Measurements from ENCODE around the gene UBASH3B. TPM values are rescaled to one million over a fixed set of nuclear protein-coding genes. Genes with fewer than 3 reads are reported as not detected.

The UBASH3B gene
- total RNA-seq, 1 experiment from 2014 or later, result 8.0 TPM

GRCh38 chr11:122685041-122685440, 29.5 kb downstream of the UBASH3B start:
- H3K27ac ChIP-seq (ENCODE audit: insufficient read length, low read depth, low read length), result no peak overlapping the region
- no peak overlapping the region for H3K14ac ChIP-seq (ENCODE audit: insufficient read depth, low read length)
- Mint-ChIP-seq H3K27ac (no peak overlapping the region), H3K36me3 (ENCODE audit: insufficient read depth in 1 of 3, low read depth in 3 of 3) (no peaks in the 10 kb centered on the region), H3K4me3 (no peak overlapping the region), H3K27me3 (ENCODE audit: low read depth) (no peaks in the 10 kb centered on the region), H3K4me1 (peaks cover 6% of the 10 kb centered on the region in 2 experiments; a peak in 3 of 4 replicates), H3K9me3 (no peaks in the 10 kb centered on the region; a peak in 1 of 5 replicates)
- DNase-seq, result no peak
- WGBS (ENCODE audit: extremely low coverage, insufficient read length, low lambda C conversion rate), result no CpG with 5 or more reads among the region's 2 CpGs
- H3K4me2 ChIP-seq (ENCODE audit: insufficient read depth, insufficient read length, low read length), result no peak overlapping the region
- H3K4me1 ChIP-seq (ENCODE audit: insufficient read depth, low read length), result no peaks in the 10 kb centered on the region
- no peaks in the 10 kb centered on the region for H4K20me1 ChIP-seq (ENCODE audit: control insufficient read depth, insufficient read depth, insufficient read length)
- H2BK120ac ChIP-seq (ENCODE audit: low read depth, low read length, poor library complexity, severe bottlenecking), result no peak overlapping the region
- no peak overlapping the region for H4K8ac ChIP-seq (replicated peaks; ENCODE audit: insufficient read length, low read depth, low read length)
- H3K4ac ChIP-seq (ENCODE audit: low read depth, low read length), result no peak overlapping the region
- H3K79me2 ChIP-seq (ENCODE audit: insufficient read depth, low read length), result no peaks in the 10 kb centered on the region; the same call in 1 of the 2 replicates
- no peak overlapping the region for H4K91ac ChIP-seq (ENCODE audit: insufficient read length, low read depth, low read length)
- H2BK12ac ChIP-seq (ENCODE audit: insufficient read length, low read depth, low read length), result no peak overlapping the region
- no peak overlapping the region for H3T11ph ChIP-seq (ENCODE audit: low read length)
- H3K9ac ChIP-seq (ENCODE audit: extremely low read depth, insufficient read length, low read length), result no peak overlapping the region
- H3K56ac ChIP-seq (ENCODE audit: insufficient read length, low read depth, low read length), result no peak overlapping the region
- H3K18ac ChIP-seq (ENCODE audit: insufficient read length, low read depth, low read length), result no peak overlapping the region
- no peaks in the 10 kb centered on the region for H3K9me3 ChIP-seq (ENCODE audit: control insufficient read depth, low read depth, low read length)
- no peak overlapping the region for H2BK15ac ChIP-seq (ENCODE audit: low read depth, low read length)
- no peaks in the 10 kb centered on the region for H3K79me1 ChIP-seq (ENCODE audit: insufficient read depth, low read depth, low read length, poor library complexity, severe bottlenecking)
- H3K23ac ChIP-seq (ENCODE audit: insufficient read length, low read depth, low read length), result no peak overlapping the region
- no peak overlapping the region for H2BK5ac ChIP-seq (ENCODE audit: insufficient read length, low read length)
- no peak overlapping the region for H2AK5ac ChIP-seq (ENCODE audit: insufficient read length, low read length)
- H4K5ac ChIP-seq (ENCODE audit: insufficient read length, low read depth, low read length), result no peak overlapping the region
- no peak overlapping the region for H2AFZ ChIP-seq (ENCODE audit: low read length)
- H2BK20ac ChIP-seq (ENCODE audit: low read depth, low read length, poor library complexity, severe bottlenecking), result no peak overlapping the region
- H3K23me2 ChIP-seq (ENCODE audit: insufficient read length, low read depth, low read length, poor library complexity, severe bottlenecking), result no peaks in the 10 kb centered on the region
- H3K27me3 ChIP-seq (ENCODE audit: insufficient read depth, low read length), result no peaks in the 10 kb centered on the region
- no peak for TF ChIP-seq CTCF (conservative IDR thresholded peaks at IDR 0.05)
